GM21447 (cell line): ENCODE measurements around the gene TMEM269.

Experiments used
- ATAC-seq: cut with Tn5 transposase; IDR thresholded peaks from one replicate; pipeline ENCODE4 v1.9.1; 2021; ENCODE audit not compliant: unreplicated experiment

TMEM269 gene

GRCh38 chr1:42847111-42847595 lies 62.4 kb downstream of the TMEM269 start:
- ATAC-seq, result peak; percentile 3

GRCh38 chr1:42847721-42848460 lies 63.1 kb downstream of the TMEM269 start:
- ATAC-seq, result no peak

GRCh38 chr1:42848823-42849537 lies 64.2 kb downstream of the TMEM269 start:
- no peak for ATAC-seq

GRCh38 chr1:42849944-42850343 lies 65.2 kb downstream of the TMEM269 start:
- no peak for ATAC-seq
